Cardiac fibroblast (primary cell): ENCODE measurements around the gene NPAS2.

Source experiments
- DNase-seq, 2 donors: peaks; one replicate each; pipeline versions ENCODE4 v3.0.0 to v3.0.0-alpha.2; 2010; ENCODE audit warnings: low read depth in 2 of 2
- H3K4me3 ChIP-seq, 2 donors: replicated peaks in 1 of 2; 1 replicate in 1 of 2; 2 replicates in 1 of 2; pipeline ENCODE4 v1.5.1; 2011; ENCODE audit warnings: low read depth in 2 of 2, low read length in 2 of 2, mild to moderate bottlenecking in 2 of 2, moderate library complexity in 1 of 2
- TF ChIP-seq, protein P1 (sequence below): IDR thresholded peaks from one replicate; pipeline ENCODE4 v1.5.1; 2011; ENCODE audit warnings: low read depth, mild to moderate bottlenecking, low read length, inconsistent platforms

NPAS2 gene

DNA sequence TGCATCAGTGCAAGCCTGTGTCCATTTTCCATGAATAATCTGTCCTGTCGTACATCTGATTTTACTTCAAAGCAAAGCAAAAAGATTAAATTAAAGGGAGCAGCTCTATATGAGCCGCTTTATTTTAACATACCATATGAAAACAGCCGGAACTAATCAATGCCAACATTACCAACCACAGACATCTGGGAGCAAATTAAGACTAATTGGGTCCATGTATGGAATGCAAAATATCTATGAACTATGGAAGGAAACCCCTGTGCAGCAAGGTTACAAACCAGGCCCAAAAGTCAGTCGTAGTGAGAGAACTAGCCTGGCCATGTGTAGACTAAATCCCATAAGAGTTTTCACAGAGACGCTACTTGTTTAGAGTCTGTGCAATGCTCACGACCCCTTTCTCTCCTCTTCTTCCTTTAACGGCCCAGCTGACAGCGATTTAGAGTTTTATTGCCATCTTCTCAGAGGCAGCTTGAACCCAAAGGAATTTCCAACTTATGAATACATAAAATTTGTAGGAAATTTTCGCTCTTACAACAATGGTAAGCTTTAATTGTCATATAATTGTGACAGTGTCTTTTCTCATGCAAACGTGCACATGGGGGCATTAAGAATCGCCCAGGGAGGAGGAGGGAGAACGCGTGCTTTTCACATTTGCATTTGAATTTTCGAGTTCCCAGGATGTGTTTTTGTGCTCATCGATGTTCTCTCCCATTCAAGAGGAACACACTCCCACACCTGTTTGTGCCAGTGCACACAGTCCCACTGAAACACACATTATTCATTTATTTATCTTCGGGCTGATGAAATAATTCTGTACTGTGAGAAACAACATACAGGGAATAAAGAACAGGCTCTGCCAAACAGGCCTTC lies 129.2 kb downstream of the NPAS2 start:
- TF ChIP-seq, protein P1, sequence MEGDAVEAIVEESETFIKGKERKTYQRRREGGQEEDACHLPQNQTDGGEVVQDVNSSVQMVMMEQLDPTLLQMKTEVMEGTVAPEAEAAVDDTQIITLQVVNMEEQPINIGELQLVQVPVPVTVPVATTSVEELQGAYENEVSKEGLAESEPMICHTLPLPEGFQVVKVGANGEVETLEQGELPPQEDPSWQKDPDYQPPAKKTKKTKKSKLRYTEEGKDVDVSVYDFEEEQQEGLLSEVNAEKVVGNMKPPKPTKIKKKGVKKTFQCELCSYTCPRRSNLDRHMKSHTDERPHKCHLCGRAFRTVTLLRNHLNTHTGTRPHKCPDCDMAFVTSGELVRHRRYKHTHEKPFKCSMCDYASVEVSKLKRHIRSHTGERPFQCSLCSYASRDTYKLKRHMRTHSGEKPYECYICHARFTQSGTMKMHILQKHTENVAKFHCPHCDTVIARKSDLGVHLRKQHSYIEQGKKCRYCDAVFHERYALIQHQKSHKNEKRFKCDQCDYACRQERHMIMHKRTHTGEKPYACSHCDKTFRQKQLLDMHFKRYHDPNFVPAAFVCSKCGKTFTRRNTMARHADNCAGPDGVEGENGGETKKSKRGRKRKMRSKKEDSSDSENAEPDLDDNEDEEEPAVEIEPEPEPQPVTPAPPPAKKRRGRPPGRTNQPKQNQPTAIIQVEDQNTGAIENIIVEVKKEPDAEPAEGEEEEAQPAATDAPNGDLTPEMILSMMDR = no peak
- no peak for DNase-seq

DNA sequence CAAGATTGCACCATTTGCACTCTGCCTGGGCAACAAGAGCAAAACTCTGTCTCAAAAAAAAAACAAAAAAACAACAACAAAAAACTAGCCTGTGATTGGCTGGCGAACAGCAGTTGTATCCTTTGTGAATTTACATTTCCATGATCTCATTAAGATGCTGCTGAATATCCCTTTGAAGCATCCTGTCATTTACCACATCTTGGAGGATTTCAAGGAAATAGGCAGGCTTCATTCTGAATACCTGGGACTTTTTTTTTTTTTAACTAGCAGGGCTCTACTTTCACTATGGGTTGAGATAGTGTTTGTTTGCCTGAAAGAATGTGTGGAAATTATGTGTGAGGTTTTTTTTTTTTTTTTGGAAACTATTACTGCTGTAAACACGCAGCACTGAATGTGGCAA lies 132.6 kb downstream of the NPAS2 start:
- TF ChIP-seq, protein P1 = no peak
- DNase-seq = no peak
- no peak overlapping the region for H3K4me3 ChIP-seq

More for the DNA sequence above, 129.2 kb downstream of the NPAS2 start:
- H3K4me3 ChIP-seq = no peak overlapping the region

DNA sequence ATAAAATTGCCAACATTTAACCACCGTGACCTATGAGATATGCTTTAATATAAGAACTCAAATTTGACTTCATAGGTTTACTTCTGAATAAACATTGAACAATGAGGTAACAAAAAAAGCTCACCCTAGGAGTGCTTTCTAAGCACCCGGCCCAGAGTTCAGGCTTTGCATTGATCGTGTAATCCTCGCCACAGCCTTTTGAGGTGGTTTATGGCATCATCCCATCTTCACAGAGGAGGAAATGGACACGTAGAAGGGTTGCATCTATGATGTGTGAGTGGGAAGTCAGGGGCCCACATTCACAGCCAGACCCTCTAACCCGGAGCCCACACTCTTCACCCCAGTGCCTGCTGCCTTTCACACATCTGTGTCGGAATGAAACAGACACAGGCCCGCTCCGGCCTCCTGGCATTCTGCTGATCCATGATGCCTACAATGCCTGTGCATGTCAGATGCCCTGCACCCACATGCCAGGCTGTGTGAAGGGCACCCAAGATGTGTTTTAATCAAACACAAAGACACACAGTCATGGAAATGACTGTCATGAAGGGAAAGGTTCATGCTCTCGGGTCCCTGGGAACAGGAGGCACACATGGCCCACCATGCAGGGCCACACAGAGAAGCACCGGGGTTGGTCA lies 133.6 kb downstream of the NPAS2 start:
- TF ChIP-seq, protein P1 = no peak
- DNase-seq = no peak
- H3K4me3 ChIP-seq = no peak overlapping the region

DNA sequence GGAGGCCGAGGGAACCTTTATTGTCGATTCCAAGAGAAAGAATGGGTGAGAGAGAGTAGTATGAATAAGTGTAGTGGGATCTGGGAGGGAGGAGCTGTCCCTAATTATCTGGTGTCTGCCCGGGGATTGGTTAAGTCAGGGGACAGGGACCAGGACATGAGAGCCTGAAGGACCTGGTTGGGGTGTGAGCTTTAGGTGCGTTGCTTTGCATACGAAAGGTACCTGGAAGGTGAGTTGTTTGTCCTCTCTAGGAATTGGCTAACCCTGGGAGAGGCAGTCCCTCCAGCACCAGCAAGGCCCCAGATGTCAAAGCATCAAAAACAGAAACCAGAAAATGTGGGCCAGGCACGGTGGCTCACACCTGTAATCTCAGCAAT lies 134.1 kb downstream of the NPAS2 start:
- TF ChIP-seq, protein P1 = no peak

DNA sequence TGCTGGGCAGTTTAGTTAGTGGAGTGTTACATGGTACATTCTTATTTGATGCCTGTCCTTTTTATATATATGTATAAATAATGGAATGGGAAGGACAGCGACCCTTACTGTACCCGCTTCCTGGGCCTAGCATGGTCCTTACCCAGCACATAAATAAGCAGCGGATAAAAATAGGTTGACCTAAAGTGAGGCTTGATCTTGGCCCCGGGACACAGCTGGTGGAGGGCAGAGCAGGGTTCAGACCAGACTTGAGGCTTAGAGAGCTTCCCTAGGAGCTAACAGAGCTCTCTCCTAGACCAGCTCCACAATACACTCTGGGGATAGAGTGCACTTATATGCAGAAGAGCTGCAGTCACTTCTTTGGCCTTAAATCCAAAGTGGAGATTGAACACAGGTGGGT lies 135.3 kb downstream of the NPAS2 start:
- TF ChIP-seq, protein P1 = no peak
- DNase-seq = no peak
- no peak overlapping the region for H3K4me3 ChIP-seq

More for the DNA sequence above, 134.1 kb downstream of the NPAS2 start:
- no peak for DNase-seq
- H3K4me3 ChIP-seq = no peak overlapping the region

DNA sequence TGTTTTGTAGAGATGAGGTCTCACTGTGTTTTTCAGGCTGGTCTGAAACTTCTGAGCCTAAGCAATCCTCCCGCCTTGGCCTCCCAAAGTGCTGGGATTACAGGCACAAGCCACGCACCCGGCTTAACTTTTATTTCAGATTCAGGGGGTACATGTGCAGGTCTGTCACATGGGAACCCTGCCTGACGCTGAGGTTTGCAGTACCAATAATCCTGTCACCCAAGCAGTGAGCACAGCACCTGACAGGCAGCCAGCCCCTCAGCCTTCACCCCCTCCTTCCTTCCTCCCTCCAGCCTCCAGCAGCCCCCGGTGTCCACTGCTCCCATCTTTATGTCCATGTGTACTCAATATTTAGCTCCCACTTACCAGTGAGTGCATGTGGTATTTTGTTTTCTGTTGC lies 136.1 kb downstream of the NPAS2 start:
- H3K4me3 ChIP-seq = no peak overlapping the region
- DNase-seq = no peak
- TF ChIP-seq, protein P1 = no peak
